H1 (cell line): Measurements from ENCODE around the gene COL19A1. TPM values are rescaled to one million over a fixed set of nuclear protein-coding genes. Genes with fewer than 3 reads are reported as not detected.

Experiments used
- CTCF ChIA-PET: fragments of 300-600 bp; sonication (Branson Sonifier 250); formaldehyde crosslinking; loops from one replicate; lab custom pipeline; 2021; ENCODE audit not compliant: partially characterized antibody; lab: Charles Lee
- POLR2A ChIA-PET: fragments of 300-600 bp; sonication (Branson Sonifier 250); formaldehyde crosslinking; loops from one replicate; lab custom pipeline; 2021; ENCODE audit warnings: inconsistent platforms; ENCODE audit not compliant: partially characterized antibody; lab: Charles Lee
- DNase-seq, 2 experiments: peaks; one replicate each; pipeline versions ENCODE4 v3.0.0 to v3.0.0-alpha.2; 2010 to 2022; ENCODE audit warnings: low spot score in 2 of 2, low read depth in 1 of 2, mixed read lengths in 1 of 2
- FAIRE-seq: peaks from 2 replicates; lab custom pipeline; 2011; peaks lifted over from hg19 to GRCh38; lab: Jason Lieb, UNC
- H2AFZ ChIP-seq: 2 replicates; pipeline ENCODE4 v1.8.1; 2012; ENCODE audit warnings: low read length, inconsistent platforms
- H2AK5ac ChIP-seq: 2 replicates; pipeline ENCODE4 v1.6.1; 2013; ENCODE audit warnings: low read depth, low read length
- H2BK120ac ChIP-seq: replicated peaks from 2 replicates; pipeline ENCODE3; 2013; ENCODE audit warnings: low read depth, low read length, inconsistent platforms
- H2BK12ac ChIP-seq: 2 replicates; pipeline ENCODE4 v1.6.1; 2013; ENCODE audit warnings: low read depth, low read length
- H2BK15ac ChIP-seq: 2 replicates; pipeline ENCODE4 v1.6.1; 2013; ENCODE audit warnings: low read length
- H2BK20ac ChIP-seq: 2 replicates; pipeline ENCODE4 v1.6.1; 2013; ENCODE audit warnings: low read length
- H2BK5ac ChIP-seq: 2 replicates; pipeline ENCODE4 v1.6.1; 2013; ENCODE audit warnings: low read depth, low read length
- H3K14ac ChIP-seq: 2 replicates; pipeline ENCODE4 v1.6.1; 2013; ENCODE audit warnings: inconsistent platforms; ENCODE audit not compliant: insufficient read length
- H3K18ac ChIP-seq: 2 replicates; pipeline ENCODE4 v1.6.1; 2013; ENCODE audit warnings: low read length; ENCODE audit errors: extremely low read depth
- H3K23ac ChIP-seq: 2 replicates; pipeline ENCODE4 v1.6.1; 2013; ENCODE audit warnings: inconsistent platforms; ENCODE audit not compliant: insufficient read length
- H3K23me2 ChIP-seq: 2 replicates; pipeline ENCODE4 v1.6.1; 2013; ENCODE audit warnings: low read depth, low read length
- H3K27ac ChIP-seq: 2 replicates; pipeline ENCODE4 v1.6.1; 2011; ENCODE audit warnings: low read depth, low read length, inconsistent platforms
- H3K27me3 ChIP-seq, 4 experiments: replicated peaks in 1 of 4; 1 replicate in 1 of 4; 2 replicates in 3 of 4; pipeline versions ENCODE4 v1.6.1 to v1.8.1; 2011 to 2013; ENCODE audit warnings: low read length in 3 of 4, mild to moderate bottlenecking in 3 of 4, inconsistent platforms in 2 of 4, mixed read lengths in 2 of 4, moderate library complexity in 1 of 4; ENCODE audit not compliant: control insufficient read depth in 3 of 4, insufficient read depth in 3 of 4; ENCODE audit errors: extremely low read depth in 1 of 4
- H3K36me3 ChIP-seq, 4 experiments: 2 replicates each; pipeline versions ENCODE4 v1.6.1 to v1.8.1; 2011 to 2013; ENCODE audit warnings: mild to moderate bottlenecking in 4 of 4, low read length in 3 of 4, moderate library complexity in 2 of 4, control low read depth in 1 of 4, inconsistent platforms in 1 of 4; ENCODE audit not compliant: insufficient read depth in 4 of 4, control insufficient read depth in 2 of 4
- H3K4ac ChIP-seq: replicated peaks from 2 replicates; pipeline ENCODE3; 2013; ENCODE audit warnings: low read length, low read depth, mixed read lengths, inconsistent platforms; ENCODE audit not compliant: insufficient read length
- H3K4me1 ChIP-seq, 4 experiments: replicated peaks in 1 of 4; 1 replicate in 1 of 4; 2 replicates in 3 of 4; pipeline versions ENCODE4 v1.6.1 to v1.8.1; 2011 to 2013; ENCODE audit warnings: low read length in 3 of 4, inconsistent platforms in 2 of 4, mixed read lengths in 1 of 4; ENCODE audit not compliant: insufficient read depth in 4 of 4, control insufficient read depth in 3 of 4
- H3K4me2 ChIP-seq, 2 experiments: 2 replicates each; pipeline versions ENCODE4 v1.6.1 to v1.8.1; 2011 to 2013; ENCODE audit warnings: low read depth in 2 of 2, low read length in 2 of 2, control low read depth in 1 of 2, inconsistent platforms in 1 of 2, mild to moderate bottlenecking in 1 of 2; ENCODE audit not compliant: insufficient read depth in 1 of 2
- H3K4me3 ChIP-seq, 4 experiments: fragments of 200-600, 300-600 bp in 1 of 4; sonication (generic), shearing (Covaris generic), sonication (Bioruptor Twin) in 1 of 4; 2 replicates each; pipeline versions ENCODE4 v1.5.1 to v1.8.1; 2011 to 2016; ENCODE audit warnings: low read length in 4 of 4, low read depth in 3 of 4, control low read depth in 2 of 4, inconsistent platforms in 2 of 4, mild to moderate bottlenecking in 2 of 4, mixed read lengths in 1 of 4, moderate library complexity in 1 of 4; ENCODE audit not compliant: insufficient read depth in 2 of 4; ENCODE audit errors: extremely low read depth in 1 of 4
- H3K56ac ChIP-seq: replicated peaks from 2 replicates; pipeline ENCODE3; 2013; ENCODE audit warnings: low read depth, mild to moderate bottlenecking, mixed read lengths, low read length, inconsistent platforms; ENCODE audit not compliant: insufficient read length
- H3K79me1 ChIP-seq: 2 replicates; pipeline ENCODE4 v1.6.1; 2013; ENCODE audit warnings: low read depth, low read length, control low read depth
- H3K79me2 ChIP-seq, 2 experiments: 2 replicates each; pipeline versions ENCODE4 v1.6.1 to v1.8.1; 2012 to 2013; ENCODE audit warnings: low read length in 2 of 2, mild to moderate bottlenecking in 2 of 2, inconsistent platforms in 1 of 2; ENCODE audit not compliant: insufficient read depth in 2 of 2, control insufficient read depth in 1 of 2
- H3K9ac ChIP-seq, 4 experiments: replicated peaks in 1 of 4; 1 replicate in 1 of 4; 2 replicates in 3 of 4; pipeline versions ENCODE4 v1.6.1 to v1.8.1; 2011 to 2013; ENCODE audit warnings: low read depth in 3 of 4, low read length in 3 of 4, control low read depth in 2 of 4, mild to moderate bottlenecking in 2 of 4, moderate library complexity in 2 of 4, inconsistent platforms in 1 of 4; ENCODE audit errors: extremely low read depth in 1 of 4
- H3K9me3 ChIP-seq, 2 experiments: 2 replicates each; pipeline versions ENCODE4 v1.6.1 to v1.8.1; 2012 to 2013; ENCODE audit warnings: mild to moderate bottlenecking in 2 of 2, moderate library complexity in 2 of 2, control low read depth in 1 of 2, inconsistent platforms in 1 of 2, low read depth in 1 of 2, low read length in 1 of 2, mixed read lengths in 1 of 2; ENCODE audit not compliant: insufficient read depth in 2 of 2
- H4K20me1 ChIP-seq, 2 experiments: replicated peaks in 1 of 2; 2 replicates each; pipeline versions ENCODE3 to v1.8.1; 2011 to 2013; ENCODE audit warnings: inconsistent platforms in 2 of 2, low read length in 2 of 2, mild to moderate bottlenecking in 1 of 2; ENCODE audit not compliant: insufficient read depth in 2 of 2, control insufficient read depth in 1 of 2
- H4K5ac ChIP-seq: 2 replicates; pipeline ENCODE4 v1.6.1; 2013; ENCODE audit warnings: low read length, low read depth, mixed read lengths, inconsistent platforms; ENCODE audit not compliant: insufficient read length
- H4K8ac ChIP-seq: 2 replicates; pipeline ENCODE4 v1.8.0; 2013; ENCODE audit warnings: mild to moderate bottlenecking, moderate library complexity, low read length, inconsistent platforms; ENCODE audit not compliant: insufficient read depth; ENCODE audit errors: extremely low read depth
- H4K91ac ChIP-seq: replicated peaks from 2 replicates; pipeline ENCODE3; 2013; ENCODE audit warnings: low read length, mixed read lengths, inconsistent platforms; ENCODE audit not compliant: insufficient read length
- FOSL1 ChIP-seq: IDR thresholded peaks from 2 replicates; pipeline ENCODE4 v1.6.1; 2011; ENCODE audit warnings: mild to moderate bottlenecking, low read depth, low read length, moderate library complexity; ENCODE audit not compliant: insufficient read depth
- polyA plus RNA-seq, 7 experiments: library from polyadenylated mRNA; depleted of rRNA in 3 of 7; stranded (reverse) in 5 of 7; unstranded in 2 of 7; fragments of >200 nt in 5 of 7; fragments of 200-250 nt in 2 of 7; gene quantifications; 1 replicate in 5 of 7; 2 replicates in 1 of 7; 4 replicates in 1 of 7; pipeline versions ENCODE4 v1.2.1 to v1.2.3, GENCODE V29; 2011 to 2013; ENCODE audit warnings: missing spikeins in 2 of 7, mixed read lengths in 2 of 7
- total RNA-seq: library from RNA; stranded (reverse); fragmentation: NEBNext Ultra II Directional; extraction: Animal tissue kit (Norgen Biotek cat#: 25700); gene quantifications from 2 replicates; pipeline ENCODE4 v1.2.1, GENCODE V29; 2021
- TF ChIP-seq, protein P1 (sequence below): IDR thresholded peaks from 2 replicates; pipeline ENCODE4 v1.6.1; 2012; ENCODE audit warnings: low read length, inconsistent platforms

COL19A1 gene
- total and polyA plus RNA-seq, 2 of the 8 experiments (the other 6 are each of a cell fraction or from before 2014, with no cell fraction given), result not detected

DNA sequence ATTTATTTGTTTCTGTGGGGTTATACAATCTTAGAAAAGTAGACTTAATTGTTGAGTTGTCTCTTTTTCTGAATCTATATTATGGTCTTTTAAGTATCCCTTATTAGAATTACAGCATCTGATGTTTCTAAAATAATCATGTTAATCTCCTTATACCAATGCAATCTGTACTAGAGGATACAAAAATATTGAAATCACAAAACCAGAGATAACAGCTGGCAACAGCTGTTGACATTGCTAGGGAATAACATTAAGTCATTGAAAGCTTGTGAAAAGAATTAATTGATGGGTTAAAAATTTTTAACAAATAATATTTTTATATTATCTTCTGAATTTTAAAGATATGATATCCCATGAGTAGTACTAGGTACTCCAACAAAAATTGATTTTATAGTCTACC lies 162.6 kb downstream of the COL19A1 start:
- Histone ChIP-seq H3K79me2 (no peaks in the 10 kb centered on the region), H3K4me2 (no peak overlapping the region)
- CTCF ChIA-PET, result interaction anchor here (1.2 to 1.9 kb wide), 3 partner anchors 9 to 194 kb away, joined by 3 to 5 read pairs (median 4); no protein-coding TSS in a partner anchor

More for the DNA sequence above, 162.6 kb downstream of the COL19A1 start:
- Histone ChIP-seq H2BK15ac (no peak overlapping the region), H3K4ac (no peak overlapping the region), H3K36me3 (no peaks in the 10 kb centered on the region), H3K56ac (no peak overlapping the region), H3K4me1 (no peaks in the 10 kb centered on the region), H3K14ac (no peak overlapping the region), H2AK5ac (no peak overlapping the region), H4K5ac (no peak overlapping the region), H2BK5ac (no peak overlapping the region), H3K4me3 (no peak overlapping the region), H3K27me3 (no peaks in the 10 kb centered on the region), H4K20me1 (no peaks in the 10 kb centered on the region), H4K8ac (no peak overlapping the region), H3K23me2 (no peaks in the 10 kb centered on the region), H2BK20ac (no peak overlapping the region), H2BK120ac (no peak overlapping the region), H3K27ac (no peak overlapping the region), H3K23ac (no peak overlapping the region), H3K9me3 (no peaks in the 10 kb centered on the region), H2BK12ac (no peak overlapping the region), H3K9ac (no peak overlapping the region), H2AFZ (no peak overlapping the region), H3K79me1 (no peaks in the 10 kb centered on the region), H4K91ac (no peak overlapping the region), H3K18ac (no peak overlapping the region)
- FAIRE-seq (no peak), DNase-seq (no peak)
- POLR2A ChIA-PET, result no interaction called here
- TF ChIP-seq, protein P1, sequence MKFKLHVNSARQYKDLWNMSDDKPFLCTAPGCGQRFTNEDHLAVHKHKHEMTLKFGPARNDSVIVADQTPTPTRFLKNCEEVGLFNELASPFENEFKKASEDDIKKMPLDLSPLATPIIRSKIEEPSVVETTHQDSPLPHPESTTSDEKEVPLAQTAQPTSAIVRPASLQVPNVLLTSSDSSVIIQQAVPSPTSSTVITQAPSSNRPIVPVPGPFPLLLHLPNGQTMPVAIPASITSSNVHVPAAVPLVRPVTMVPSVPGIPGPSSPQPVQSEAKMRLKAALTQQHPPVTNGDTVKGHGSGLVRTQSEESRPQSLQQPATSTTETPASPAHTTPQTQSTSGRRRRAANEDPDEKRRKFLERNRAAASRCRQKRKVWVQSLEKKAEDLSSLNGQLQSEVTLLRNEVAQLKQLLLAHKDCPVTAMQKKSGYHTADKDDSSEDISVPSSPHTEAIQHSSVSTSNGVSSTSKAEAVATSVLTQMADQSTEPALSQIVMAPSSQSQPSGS, result no peak
- no peak for TF ChIP-seq FOSL1
